HG03571 (cell line): ENCODE results near the gene EID1.
A peak's percentile ranks its signal among the peaks of the same experiment; 100 is the strongest.
"Not testable (repeated sequence)": the region's sequence is repeated elsewhere in the genome, so short reads cannot be mapped to it uniquely, and the experiment has no call there.

Experiments used
- ATAC-seq: cut with Tn5 transposase; IDR thresholded peaks from one replicate; pipeline ENCODE4 v1.9.1; 2021; ENCODE audit not compliant: unreplicated experiment

Gene EID1, protein sequence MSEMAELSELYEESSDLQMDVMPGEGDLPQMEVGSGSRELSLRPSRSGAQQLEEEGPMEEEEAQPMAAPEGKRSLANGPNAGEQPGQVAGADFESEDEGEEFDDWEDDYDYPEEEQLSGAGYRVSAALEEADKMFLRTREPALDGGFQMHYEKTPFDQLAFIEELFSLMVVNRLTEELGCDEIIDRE

DNA sequence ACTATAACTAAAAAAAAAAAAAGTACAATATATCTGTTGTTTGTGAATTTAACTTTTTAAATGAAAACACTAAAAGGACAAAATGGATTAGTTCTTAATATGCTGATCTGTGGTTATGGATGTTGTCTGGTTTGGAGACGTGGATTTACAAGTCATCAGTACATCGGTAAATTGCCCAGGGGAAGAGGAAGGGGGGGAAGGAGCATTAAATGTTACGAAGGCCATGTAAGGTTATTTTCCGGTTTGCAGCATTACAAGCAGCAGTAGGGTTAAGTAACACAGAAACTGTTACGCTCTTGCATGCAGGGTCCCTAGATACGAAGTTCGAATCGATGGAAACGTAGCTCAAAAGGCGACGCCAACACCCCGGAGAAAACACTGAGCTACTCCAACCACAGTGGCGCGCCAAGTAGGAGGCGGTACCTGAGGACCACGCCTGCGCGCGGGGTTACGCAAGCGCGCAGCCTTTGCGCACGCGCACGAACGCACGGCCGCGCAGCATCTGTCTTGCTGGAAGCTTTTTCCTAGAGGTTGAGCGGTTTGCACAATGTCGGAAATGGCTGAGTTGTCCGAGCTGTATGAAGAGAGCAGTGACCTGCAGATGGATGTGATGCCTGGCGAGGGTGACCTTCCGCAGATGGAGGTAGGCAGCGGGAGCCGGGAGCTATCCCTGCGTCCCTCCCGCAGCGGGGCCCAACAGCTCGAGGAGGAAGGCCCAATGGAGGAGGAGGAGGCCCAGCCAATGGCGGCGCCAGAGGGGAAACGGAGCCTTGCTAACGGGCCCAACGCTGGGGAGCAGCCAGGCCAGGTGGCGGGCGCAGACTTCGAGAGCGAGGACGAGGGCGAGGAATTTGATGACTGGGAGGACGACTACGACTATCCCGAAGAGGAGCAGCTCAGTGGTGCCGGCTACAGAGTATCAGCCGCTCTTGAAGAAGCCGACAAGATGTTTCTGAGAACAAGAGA lies at the start of gene EID1:
Gene EID1 (plus strand): TSS at position 505 of the 966 bp plus-strand sequence. CDS start 43 bp downstream, at position 548.
- peak; percentile 96 for ATAC-seq

DNA sequence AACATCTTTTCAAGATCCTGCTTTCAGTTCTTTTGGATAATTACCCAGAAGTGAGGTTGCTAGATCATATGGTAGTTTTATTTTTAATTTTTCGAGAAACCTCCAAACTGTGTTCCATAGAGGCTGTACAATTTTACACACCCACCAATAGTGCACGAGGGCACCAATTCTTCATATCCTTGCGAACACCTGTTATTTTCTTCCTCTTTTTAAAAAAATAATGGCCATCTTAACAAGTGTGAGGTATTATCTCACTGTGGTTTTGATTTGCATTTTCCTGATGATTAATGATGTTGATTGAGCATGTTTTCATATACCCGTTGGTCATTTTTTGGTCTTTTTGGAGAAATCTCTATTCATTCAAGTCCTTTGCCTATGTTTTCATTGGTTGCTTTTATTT lies 49.5 kb upstream of the EID1 start:
- no peak for ATAC-seq

DNA sequence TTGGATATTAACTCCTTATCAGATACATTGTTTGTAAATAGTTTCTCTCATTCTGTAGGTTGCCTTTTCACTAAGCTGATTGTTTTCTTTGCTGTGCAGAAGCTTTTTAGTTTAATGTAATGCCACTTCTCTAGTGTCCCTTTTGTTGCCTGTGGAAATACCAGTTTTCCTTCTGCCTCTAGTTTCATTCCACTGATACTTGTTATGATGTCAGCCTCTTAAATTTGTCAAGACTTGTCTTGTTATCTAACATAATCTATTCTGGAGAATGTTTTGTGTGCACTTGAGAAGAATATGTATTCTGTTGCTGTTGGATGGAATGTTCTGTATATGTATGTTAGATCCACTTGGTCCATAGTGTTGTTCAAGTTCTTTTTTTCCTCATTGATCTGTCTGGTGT lies 49.0 kb upstream of the EID1 start:
- no peak for ATAC-seq

DNA sequence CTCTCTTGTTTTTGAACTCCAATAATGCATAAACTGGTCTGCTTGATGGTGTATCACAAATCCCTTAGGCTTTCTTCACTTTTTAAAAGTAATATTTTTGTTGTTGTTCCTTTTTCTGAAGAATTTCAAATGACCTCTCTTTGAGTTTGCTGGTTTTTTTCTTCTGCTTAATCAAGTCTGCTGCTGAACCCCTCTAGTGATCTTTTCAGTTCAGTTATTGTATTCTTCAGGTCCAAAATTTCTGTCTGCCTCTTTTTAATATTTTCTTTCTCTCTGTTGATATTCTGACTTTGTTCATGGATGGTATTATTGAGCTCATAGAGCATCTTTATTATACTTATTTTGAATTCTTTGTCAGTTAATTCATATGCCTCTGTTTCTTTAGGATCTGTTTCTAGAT lies 45.3 kb upstream of the EID1 start:
- ATAC-seq = no peak

DNA sequence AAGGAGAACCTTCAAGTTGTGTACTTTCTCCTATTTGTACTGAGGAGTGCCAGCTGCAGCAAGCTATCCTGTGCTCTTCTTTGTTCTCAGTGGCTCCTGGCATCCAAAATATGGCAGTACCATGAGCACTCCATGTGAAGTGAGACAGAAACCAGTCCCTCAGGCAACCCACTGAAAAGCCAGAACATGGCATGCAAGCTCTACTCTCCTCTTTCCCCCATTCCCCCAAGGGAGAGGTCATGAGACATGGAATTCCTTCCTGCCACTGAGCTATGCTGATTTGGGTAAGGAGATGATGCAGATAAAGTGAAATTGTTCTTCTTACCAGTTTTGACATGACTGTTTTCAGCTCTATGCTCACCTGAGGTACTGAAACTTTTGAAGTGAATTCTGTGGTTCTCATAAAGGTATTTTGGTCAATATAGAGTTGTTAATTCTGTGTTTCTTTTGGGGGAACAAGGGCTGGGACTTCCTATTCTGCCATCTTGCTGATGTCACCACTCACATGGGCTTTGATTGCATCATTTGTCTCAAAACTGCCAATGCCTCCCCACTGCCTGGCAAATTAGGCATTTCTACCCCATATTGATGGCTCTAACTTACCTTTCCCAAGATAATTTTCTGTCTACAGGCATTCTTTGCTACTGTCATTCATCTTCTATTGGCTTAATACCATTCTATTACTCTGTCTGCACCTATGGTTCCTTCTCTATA lies 44.3 kb upstream of the EID1 start:
- ATAC-seq = no peak

DNA sequence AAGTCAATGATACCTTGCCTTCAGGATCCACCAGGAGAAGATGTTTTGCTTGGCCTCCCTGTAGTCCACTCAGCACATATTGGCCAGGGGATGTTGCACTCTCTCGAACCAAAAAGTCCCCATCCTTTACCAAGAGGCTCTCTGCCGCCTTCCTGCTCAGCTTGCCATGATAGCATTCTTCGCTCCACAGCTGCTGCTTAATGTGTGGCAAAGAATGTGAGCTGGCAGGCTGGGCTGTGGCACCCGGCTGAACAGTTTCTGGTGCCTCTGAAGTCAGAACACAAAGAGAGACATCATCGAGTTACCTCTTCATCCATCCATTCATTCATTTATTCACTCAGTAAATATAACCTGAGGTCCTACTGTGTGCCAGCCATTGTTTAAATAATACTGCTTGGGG lies 43.2 kb upstream of the EID1 start:
- no peak for ATAC-seq

DNA sequence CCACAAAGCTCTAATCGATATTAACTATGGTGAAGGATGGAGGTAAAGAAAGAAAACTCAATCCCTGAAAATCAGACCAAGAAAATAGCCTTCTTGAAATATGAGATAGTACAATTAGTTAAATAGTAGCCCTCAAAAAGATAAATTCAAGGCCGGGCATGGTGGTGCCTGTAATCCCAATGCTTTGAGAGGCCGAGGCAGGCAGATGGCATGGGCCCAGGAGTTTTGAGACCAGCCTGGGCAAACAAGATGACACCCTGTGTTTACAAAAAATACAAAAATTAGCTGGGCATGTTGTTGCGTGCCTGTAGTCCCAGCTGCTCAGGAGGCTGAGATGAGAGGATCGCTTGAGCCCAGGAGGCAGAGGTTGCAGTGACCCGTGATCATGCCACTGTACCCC lies 35.4 kb upstream of the EID1 start:
- ATAC-seq = no peak

DNA sequence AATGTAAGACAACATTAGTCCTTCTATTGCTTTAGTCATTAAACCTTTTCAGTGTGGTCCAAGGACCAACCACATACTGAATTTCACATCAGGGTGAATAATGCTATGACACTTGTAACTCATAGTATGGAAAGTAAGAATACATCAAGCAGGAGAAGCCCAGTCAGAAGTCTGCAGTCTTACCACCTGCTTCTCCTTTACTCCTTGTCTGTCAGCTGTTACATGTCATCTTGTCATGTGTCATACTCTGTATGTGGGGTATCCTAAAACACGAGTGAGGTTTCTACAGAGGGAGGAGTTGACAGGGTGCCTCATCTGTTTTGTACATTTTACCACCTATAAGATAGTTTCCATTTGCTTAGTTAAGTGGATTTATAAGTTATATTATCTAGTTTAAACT lies 32.8 kb upstream of the EID1 start:
- ATAC-seq = no peak

DNA sequence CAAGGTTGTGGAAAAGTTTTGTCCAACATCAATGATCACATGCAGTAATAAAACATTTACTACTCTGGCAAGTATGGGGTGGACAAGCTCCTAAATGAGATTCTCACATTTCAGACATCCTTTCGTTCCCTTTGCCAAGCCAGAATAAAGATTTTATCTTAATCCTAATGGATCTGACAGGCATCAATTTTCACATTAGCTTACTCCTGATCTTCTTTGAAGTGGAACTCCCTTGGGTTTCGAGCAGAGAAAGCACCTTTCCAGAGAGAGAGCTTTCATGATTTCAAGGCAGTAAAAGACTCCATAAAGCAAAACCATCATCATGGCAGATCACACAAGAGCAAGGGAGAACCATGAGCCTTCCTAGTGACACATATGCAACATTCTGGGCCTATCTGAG lies 27.3 kb upstream of the EID1 start:
- no peak for ATAC-seq

DNA sequence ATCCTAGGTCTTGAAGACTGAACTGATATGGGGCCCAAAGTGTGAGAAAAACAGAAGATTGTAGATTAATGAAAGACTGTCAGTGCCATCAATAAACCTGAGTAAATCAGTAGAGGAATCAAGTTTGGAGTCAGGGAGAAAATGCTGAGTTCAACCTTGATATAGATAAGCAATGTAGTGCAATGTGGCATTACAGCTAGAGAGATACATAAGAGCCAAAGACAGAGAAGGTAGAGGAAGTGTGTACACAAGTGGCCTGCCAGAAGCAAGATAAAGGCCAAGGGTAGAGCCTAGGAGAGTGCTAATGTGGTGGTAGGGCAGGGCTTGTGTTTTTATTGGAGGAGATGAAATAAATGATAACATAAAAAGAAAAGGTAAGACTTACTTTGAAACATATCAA lies 26.0 kb upstream of the EID1 start:
- ATAC-seq = no peak

DNA sequence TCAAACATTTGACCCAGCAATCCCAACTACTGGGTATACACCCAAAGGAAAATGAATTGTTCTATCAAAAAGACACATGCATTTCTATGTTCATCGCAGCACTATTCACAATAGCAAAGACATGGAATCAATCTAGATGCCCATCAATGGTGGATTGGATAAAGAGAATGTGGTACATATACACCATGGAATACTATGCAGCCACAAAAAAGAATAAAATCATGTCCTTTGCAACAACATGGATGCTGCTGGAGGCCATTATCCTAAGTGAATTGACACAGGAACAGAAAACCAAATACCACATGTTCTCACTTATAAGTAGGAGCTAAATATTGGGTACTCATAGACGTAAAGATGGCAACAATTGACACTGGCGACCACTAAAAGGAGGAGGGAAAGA lies 23.5 kb upstream of the EID1 start:
- ATAC-seq = not testable (repeated sequence)

DNA sequence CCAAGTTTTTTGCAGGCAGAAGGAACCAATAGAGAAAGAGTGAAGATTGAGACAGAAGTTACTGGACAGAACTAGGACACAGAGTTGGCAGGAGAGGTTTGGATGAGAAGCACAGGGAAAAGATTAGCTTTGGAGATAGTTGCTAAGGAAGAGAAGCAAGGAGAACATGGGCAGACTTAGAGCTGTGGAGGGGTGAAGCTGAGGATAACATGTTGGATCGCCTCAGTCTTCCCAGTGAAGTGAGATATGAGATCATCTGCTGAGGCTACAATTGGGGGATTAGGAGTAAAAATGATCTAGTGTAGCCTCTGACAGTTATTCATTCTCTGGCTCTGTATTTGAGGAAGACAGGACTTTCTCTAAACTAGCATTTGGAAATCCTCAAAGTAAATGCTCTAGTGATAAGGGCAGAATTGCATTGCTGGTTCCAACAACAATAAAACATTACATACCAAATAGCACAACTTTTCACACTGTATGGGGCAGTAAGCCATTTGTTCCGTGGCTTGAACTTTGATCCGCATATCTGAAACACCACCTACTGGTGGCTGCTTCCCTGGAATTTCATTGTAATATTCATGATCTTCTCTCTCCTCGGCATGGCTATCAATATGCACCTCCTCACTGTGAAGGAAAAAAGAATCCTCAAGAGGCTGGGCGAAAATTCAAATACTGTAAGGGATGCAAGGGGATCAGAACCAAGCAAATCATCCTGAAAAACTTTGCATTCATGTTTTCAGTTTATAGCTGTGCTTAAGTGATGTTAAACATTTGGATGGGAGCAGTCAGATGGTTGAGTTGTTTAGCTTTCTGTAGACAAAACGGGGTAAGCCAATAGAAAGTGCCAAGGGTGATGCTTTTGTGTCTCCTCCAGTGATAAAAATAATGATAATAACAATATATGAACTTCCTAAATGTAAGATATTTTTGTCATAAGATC lies 22.2 kb upstream of the EID1 start:
- no peak for ATAC-seq

DNA sequence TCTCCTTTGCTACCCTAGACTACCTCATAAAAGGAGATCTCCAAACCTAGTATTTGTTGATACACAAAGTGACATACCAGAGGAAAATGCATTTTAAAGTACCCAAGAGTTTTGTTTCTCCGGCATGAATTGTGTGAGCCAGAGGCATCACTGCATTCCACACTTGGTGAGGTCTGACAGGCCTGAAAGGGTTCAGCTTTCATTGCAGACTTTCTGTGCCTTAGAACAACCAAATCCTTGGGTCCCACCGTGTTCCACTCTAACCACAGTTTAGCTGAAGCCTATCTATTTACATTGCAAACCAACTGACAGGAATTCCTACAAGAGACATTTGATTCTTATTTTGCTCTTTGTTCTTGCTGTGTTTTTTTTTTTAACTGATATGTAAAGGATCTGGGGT lies 21.0 kb upstream of the EID1 start:
- ATAC-seq = no peak

DNA sequence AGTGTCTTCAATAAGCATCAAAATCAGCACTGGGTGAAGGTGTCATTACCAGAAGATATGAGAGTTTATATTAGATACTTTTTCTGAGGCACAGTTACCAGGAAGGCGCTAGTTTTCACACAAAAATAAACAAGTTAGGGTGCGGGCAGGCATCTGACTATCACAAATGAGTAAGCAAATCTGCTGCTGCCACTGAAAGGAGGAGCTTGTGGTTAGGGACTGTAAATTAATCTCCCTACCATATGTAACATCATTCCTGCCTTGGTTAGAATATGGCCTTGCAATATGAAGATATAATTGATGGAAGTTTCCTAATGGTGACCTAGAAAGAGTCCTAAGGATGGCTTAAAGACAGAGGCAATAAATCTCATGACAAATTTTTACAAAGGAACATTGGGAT lies 19.5 kb upstream of the EID1 start:
- ATAC-seq = no peak

DNA sequence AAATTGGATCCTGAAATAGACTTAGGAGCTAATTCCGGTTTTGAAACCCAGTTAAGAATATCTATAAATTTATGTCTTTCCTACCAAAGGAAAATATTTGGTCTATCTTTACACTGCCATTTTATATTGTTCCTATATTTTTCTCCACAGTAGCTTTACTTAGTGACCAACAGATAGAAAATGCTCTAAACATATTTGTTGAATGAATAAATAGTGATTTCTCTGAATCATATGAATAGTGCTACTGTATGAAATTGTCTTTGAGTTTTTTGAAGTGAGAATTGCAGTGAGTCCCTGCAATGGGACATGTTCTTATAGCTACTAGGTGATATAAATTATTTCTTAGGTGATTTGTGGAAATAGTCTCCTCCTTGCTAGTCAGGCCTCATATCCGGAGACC lies 18.5 kb upstream of the EID1 start:
- no peak for ATAC-seq

DNA sequence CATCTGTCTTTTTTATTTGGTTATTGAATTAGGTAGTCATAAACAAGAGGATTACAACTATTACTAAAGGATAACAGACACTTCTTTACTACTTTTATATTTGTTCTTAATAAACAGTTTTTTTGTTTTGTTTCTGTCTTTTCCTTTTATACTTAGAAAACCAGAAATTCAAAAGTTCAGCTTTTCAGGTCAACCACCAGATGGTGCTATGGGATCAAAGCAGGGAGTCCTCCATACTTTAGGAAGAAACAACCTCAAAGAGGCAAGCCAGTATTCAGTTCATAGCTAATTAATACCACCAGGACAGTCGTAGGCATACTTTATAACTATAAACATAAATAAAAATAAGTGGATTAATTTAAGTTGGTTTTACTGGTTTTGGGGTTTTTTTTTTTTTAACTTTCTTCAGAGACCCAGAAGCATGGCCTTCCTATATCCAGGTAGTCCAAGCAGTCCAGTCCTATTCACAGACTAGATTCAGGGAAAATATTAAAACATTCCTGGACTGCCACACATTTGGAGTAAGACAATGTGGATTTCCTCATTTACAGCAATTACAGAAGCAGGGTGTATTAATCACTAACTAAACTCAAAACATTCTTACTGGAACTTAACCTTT lies 16.0 kb upstream of the EID1 start:
- ATAC-seq = peak; percentile 43

DNA sequence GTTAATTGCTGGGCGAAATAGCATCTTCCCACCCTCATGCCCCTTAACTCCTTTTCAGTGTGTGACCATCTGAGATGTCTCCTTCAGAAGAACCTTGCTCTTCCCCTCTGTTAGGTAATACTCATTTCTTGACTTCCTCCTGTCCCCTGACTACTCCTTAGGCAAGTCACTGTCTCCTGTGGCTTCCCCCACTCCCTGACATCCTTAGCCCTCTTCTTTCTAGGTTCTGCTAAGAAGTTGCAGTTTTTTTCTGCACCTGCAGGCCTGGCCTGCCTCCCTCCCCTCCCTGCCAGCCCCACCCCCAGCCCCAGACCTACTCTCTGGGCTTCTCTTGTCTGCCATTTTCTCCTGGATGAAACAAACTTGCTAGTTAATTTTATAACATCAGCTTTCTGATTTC lies 15.2 kb upstream of the EID1 start:
- ATAC-seq = no peak

DNA sequence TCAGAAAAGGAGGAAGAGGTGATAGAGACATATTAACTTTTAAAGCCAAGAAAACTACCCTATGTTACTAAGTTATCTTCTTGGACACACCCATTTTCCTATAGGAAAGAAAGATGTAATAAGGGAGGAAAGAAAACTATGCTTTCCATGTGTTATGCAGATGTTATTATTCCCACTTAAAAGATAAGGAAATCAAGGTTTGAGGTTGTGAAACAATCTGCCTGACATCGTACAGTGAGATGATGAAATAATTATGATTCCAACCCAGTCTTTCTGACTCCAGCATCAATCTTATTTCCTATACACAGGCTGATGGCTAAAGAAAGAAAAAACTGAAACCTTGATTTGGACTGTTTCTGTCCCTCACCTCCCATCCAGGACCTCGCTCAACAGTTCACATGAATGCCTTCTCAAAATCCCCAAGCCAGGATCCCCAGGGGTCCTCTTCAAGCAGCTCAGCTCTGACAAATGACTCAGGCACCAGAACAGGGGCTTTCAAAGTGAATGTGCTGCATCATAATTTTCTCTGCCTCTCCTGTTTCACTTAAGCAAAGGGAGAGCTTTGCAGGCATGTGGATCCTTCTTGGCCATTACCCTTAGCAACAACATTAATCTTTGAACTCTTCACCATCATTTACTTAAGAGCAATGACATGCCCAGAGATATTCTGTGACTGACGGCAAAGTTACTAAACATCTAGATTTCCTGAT lies 12.4 kb upstream of the EID1 start:
- ATAC-seq = no peak

DNA sequence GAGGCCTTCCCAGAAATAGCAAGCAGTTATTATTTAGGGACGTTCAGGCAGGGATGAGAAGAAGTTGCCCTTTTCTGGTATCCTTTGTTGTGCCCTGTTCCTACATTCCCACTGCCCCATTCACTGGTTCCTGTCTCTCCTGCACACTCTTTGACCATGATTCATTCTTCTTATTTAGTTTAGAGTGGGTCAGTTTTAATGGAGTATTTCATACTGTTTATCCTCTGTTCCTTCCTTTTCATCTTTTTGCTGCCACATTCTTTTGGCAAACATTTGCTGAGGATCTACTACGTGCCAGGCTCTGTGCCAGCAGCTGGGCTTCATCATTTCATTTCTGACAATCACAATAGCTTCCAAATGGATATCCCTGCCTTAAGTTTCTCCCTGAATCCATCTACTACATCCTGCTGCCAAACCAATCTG lies 11.8 kb upstream of the EID1 start:
- no peak for ATAC-seq

DNA sequence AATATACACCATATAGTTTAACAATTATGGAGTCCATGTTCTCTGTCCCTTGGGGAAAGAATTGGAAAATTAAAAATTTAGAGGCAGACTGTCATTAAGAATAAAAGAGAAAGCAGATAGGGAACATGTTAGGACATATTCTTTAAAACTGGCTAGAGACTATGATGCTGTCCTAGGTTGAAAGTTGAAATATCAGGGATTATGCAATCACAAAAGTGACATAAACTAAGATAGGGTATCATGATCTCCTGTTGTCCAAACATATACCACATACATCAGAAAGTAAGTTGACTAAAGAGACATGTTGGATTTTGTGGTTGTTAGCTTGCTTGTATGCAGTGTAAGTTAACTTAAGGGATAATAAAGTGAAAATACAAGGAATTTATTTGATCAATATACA lies 9.9 kb upstream of the EID1 start:
- no peak for ATAC-seq
